Stimulated activated CD4-positive, alpha-beta T cell treated with anti-CD3 and anti-CD28 coated beads, TNF-alpha, amount 100 ng/mL, for 1 hour (primary cell): Measurements from ENCODE around the gene TUBG2.

Experiments used
- DNase-seq, 3 donors: peaks; one replicate each; pipeline ENCODE4 v3.0.0-alpha.2; 2020; ENCODE audit warnings: low read depth in 3 of 3, low spot score in 1 of 3

TUBG2 gene

DNA sequence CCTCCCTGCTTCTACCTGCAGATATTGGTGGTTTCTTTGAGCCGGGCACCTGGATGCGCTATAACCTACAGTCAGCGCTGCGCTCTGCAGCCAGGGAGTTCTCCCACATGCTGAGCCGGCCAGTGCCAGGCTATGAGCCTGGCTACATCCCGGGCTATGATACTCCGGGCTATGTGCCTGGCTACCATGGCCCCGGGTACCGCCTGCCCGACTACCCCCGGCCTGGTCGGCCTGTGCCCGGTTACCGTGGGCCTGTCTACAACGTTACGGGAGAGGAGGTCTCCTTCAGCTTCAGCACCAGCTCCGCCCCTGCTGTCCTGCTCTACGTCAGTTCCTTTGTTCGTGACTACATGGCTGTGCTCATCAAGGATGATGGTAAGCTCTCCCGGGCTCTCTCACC lies 36.4 kb downstream of the TUBG2 start:
- DNase-seq, result no peak

DNA sequence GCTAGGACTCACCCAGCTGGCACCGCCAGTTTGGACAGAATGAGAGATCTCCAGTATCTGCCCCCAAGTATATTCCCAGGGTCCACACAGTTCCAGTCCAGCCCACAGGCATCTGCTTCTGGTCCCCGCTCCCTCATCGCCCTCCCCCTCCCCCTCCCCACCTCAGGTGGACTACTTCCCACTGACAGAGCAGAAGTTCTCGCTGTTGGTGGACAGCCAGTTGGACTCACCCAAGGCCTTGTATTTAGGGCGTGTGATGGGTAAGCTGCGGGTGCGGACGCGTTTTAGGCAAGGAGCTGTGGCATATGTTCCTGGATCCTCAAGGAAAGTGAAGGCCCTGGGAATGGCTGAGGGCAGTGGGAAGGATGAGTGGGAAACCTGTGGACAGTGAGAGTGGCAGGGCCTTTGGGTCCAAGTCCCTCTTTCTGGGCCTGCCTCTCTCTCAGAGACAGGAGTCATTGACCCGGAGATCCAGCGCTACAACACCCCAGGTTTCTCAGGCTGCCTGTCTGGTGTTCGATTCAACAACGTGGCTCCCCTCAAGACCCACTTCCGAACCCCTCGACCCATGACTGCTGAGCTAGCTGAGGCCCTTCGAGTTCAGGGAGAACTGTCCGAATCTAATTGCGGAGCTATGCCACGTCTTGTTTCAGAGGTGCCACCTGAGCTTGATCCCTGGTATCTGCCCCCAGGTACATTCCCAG lies 38.2 kb downstream of the TUBG2 start:
- DNase-seq, result no peak

DNA sequence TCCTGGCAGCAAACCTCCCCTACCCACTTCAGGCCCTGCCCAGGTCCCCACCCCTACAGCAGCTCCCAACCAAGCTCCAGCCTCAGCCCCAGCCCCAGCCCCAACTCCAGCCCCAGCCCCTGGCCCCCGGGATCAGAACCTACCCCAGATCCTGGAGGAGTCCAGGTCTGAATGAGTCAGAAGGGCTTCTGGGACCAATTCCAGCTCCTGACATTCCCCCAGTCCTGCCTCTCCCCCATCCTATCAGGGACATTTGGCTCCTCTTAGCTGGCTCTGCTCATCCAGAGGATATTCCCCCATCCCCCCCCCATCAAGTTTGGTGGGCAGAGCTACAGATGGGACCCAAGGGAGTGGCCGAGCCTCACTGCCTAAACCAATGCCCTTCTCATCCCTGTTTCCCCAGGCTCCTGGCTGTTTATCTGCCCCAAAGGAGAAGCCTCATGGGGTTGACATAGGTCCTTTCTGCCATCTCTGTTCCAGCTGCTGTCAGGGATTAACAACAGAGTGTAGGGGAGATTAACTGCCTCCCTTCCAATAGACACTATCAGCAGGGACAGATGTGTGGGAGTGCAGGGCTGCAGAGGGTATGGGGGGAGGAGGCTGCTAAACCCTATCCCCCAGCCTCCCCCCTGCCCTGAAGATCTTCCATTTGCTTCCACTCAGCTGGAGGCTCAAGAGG lies 39.8 kb downstream of the TUBG2 start:
- no peak for DNase-seq

DNA sequence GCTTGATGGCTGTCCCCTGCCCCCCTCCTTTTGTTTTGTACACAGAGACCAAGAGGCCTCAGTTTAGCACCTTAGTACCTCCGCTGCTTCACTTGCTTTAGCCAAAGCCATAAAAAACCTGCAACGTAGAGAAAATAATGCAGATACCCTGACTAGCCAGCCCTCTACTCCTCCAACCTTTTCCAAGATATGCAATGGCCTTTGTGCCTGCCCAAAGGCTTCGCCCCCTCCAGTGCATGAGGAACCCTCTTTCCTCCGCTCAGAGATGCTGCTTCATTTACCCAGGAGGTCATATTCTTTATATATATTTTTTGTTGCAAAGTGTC lies 40.3 kb downstream of the TUBG2 start:
- no peak for DNase-seq

DNA sequence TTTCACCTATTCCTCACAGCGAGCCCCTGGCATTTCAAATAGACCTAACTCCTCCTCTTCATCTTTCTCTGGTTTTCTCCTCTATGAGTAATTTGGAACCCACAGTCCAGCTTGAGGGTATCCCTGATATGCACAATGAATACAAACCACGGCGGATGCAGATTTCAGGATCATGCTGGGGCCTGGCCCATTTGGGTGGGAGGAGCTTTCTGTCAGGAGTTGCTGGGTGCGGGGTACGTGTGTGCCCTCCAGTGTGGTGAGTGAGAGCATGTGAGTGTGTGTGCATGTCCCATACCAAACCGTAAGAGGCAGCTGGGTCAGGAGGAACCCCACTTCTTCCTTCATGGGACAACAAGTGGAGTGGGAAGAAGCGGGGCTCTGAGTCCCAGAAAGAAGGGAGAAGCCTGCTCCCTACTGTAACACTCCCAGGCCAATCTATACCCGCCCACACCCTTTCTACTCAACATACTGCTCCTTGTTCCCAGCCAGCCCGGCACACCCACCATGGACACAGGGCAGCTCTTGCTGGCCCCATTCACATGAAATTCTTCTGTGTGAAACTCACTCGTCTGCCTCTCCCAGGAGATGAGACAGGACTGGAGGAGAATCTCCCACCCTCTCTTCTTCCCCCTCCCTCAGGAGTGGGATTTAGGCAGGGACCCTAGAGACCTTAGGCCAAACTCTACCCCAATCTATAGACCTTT lies 41.7 kb downstream of the TUBG2 start:
- no peak for DNase-seq

DNA sequence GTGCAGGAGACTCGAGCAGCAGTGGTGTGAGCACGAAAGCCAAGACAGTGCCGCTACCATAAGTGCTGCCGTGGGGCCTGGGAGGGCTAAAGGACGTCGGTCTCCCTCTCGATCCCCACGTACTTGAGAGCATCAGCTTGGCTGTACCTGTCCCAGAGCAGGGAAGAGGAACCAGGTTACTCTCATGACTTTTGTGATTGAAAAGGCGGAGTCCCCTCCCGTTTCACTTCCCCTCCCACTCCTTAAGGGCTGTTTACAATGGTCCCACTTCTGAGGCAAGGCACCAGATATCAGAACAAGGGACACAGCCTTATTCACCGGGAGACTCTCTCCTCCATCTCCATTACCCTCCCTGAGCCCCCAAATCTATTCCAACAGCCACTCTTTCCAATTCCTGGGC lies 43.4 kb downstream of the TUBG2 start:
- DNase-seq, result no peak

DNA sequence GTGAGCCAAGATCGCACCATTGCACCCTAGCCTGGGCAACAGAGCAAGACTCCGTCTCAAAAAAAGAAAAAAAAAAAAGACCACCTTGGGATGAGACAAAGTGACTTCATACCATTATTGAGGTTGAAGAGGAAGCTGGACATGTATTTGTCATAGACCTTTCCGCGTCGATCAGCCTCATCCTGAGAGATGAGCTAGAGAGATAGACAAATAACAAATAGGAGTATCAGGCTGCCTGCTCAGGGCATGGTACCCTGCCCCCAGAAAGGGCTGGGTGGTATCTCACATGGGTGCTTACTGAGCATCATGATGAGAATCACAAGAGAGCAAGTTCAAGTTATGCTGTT lies 45.4 kb downstream of the TUBG2 start:
- no peak for DNase-seq

DNA sequence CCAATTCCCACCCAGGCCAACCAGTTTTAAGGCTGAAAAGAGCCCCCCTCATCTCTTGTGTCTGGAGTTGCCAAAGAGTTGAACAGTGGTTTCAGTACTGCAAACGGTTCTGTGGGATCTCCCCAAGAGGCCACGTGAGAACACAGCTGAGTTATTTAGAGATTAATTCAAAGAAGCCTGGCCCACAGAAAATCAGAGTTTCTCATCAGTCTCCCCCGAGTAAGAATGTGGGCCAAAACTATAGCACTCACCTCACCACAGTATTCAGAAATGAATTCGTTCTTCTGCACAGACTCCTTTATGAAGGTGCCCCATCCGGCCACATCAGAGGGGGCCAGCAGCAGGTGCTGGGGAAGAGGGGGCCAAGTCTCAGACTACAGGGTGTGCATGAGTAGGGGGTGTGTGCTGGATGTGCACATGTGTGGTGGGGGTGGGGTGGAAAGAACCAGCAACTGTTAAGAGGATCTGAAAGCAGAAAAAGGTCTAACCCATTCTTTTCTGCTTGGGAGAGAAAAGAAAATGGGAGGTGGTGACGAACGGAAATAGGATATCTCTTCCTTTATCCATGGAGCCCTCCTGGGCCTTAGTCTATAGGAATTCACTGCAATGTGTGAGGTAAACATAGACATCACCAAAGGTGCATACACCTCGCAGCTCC lies 45.9 kb downstream of the TUBG2 start:
- DNase-seq, result no peak

DNA sequence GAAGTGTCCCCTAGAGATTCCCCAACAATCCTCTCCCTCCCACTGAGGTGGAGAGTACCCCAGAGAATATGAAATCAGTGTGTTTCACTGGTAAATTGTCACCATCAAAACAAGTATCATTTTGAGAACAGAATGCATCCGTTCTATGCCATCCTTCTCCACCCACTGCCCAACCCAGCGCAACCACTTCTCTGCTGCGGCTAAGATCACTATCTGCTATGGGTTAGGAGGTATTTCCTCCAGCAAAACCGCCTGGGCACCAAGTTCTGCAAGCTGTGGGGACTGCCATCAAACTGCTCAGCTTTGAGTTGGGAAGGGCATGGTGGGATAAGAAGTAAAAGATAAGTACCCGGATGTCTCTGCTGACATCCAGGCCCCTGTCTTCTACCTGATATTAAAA lies 47.6 kb downstream of the TUBG2 start:
- DNase-seq, result no peak

DNA sequence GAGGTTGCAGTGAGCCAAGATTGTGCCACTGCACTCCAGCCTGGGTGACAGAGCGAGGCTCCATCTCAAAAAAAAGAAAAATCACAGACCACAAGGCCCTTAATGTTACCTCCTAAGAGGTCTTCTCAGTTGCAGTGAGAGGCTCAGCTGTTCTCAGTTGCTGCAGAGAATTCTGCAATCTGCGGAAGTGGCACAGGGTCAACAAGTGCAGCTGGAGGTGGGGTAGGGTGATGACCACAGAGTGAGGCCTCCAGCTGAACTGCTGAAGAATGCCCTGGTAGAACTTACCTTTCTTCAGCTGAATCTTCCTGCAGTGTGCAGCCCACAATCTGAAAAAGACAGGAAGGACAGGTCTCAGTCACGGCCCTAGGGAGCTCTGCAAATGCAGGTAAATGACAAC lies 49.5 kb downstream of the TUBG2 start:
- no peak for DNase-seq

DNA sequence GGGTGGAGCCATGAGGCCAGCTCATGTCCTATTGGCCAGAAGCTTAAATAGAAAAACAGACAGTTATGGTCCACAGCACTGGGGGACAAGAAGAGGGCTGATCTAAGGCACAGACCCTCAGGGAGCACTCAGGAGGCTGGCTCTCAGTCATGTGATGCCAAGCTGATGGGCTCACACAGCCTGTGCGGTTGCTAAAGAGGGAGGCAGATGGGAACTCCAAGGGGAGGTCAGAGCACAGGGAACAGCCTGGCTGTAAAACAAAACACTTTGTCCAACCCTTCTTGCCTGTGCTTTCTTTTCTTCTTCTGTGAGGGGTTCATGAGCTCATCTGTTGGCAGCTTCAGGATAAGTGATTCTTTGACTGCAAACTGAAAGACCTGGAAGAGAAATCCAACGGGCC lies 50.5 kb downstream of the TUBG2 start:
- no peak for DNase-seq
